ENCODE measurements around the gene GDPD1. TPM values are rescaled to one million over a fixed set of nuclear protein-coding genes. Genes with fewer than 3 reads are reported as not detected.

GDPD1 gene
- total RNA-seq, 1 experiment from 2014 or later, result 2.6 TPM

DNA sequence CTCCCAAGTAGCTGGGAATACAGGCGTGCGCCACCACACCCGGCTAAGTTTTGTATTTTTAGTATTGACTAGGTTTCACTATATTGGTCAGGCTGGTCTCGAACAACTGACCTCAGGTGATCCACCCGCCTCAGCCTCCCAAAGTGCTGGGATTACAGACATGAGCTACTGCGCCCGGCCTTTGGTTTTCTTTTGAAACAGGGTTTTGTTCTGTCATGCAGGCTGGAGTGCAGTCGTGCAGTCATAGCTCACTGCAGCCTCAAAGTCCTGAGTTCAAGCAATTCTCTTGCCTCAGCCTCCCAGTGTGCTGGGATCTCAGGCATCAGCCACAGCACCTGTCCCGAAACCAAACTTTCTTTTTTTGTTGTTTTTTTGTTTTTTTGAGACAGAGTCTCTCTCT, 39.7 kb upstream of the GDPD1 start:
- Histone ChIP-seq H2BK20ac (ENCODE audit: low read depth, low read length, poor library complexity, severe bottlenecking) (no peak overlapping the region), H3K27me3 (ENCODE audit: insufficient read depth, low read length) (no peaks in the 10 kb centered on the region), H3K23me2 (ENCODE audit: insufficient read length, low read depth, low read length, poor library complexity, severe bottlenecking) (no peaks in the 10 kb centered on the region), H2BK12ac (ENCODE audit: insufficient read length, low read depth, low read length) (no peak overlapping the region), H2BK120ac (ENCODE audit: low read depth, low read length, poor library complexity, severe bottlenecking) (no peak overlapping the region), H3K27ac (ENCODE audit: insufficient read length, low read depth, low read length) (no peak overlapping the region), H3K79me2 (ENCODE audit: insufficient read depth, low read length) (no peaks in the 10 kb centered on the region; the same call in 1 of the 2 replicates), H3K4ac (ENCODE audit: low read depth, low read length) (no peak overlapping the region), H4K8ac (replicated peaks; ENCODE audit: insufficient read length, low read depth, low read length) (no peak overlapping the region), H3K9ac (ENCODE audit: extremely low read depth, insufficient read length, low read length) (no peak overlapping the region), H3K9me3 (ENCODE audit: control insufficient read depth, low read depth, low read length) (no peaks in the 10 kb centered on the region), H3K79me1 (ENCODE audit: insufficient read depth, low read depth, low read length, poor library complexity, severe bottlenecking) (peaks cover 2% of the 10 kb centered on the region), H2BK5ac (ENCODE audit: insufficient read length, low read length) (no peak overlapping the region), H2AK5ac (ENCODE audit: insufficient read length, low read length) (no peak overlapping the region), H3T11ph (ENCODE audit: low read length) (no peak overlapping the region), H2BK15ac (ENCODE audit: low read depth, low read length) (no peak overlapping the region), H2AFZ (ENCODE audit: low read length) (no peak overlapping the region), H4K20me1 (ENCODE audit: control insufficient read depth, insufficient read depth, insufficient read length) (no peaks in the 10 kb centered on the region), H3K56ac (ENCODE audit: insufficient read length, low read depth, low read length) (no peak overlapping the region), H4K5ac (ENCODE audit: insufficient read length, low read depth, low read length) (no peak overlapping the region), H4K91ac (ENCODE audit: insufficient read length, low read depth, low read length) (no peak overlapping the region), H3K18ac (ENCODE audit: insufficient read length, low read depth, low read length) (no peak overlapping the region), H3K14ac (ENCODE audit: insufficient read depth, low read length) (no peak overlapping the region), H3K4me2 (ENCODE audit: insufficient read depth, insufficient read length, low read length) (no peak overlapping the region), H3K4me1 (ENCODE audit: insufficient read depth, low read length) (no peaks in the 10 kb centered on the region), H3K23ac (ENCODE audit: insufficient read length, low read depth, low read length) (no peak overlapping the region)
- DNase-seq, result no peak
- Mint-ChIP-seq H3K27ac (no peak overlapping the region), H3K27me3 (ENCODE audit: low read depth) (no peaks in the 10 kb centered on the region), H3K36me3 (ENCODE audit: insufficient read depth in 1 of 3, low read depth in 3 of 3) (peaks cover 29 to 55% (median 40%) of the 10 kb centered on the region in 3 experiments), H3K4me1 (0 out of 4 replicates have a peak, but pooled peaks cover 0 to 6% of the 10 kb centered on the region in 2 experiments), H3K9me3 (no peaks in the 10 kb centered on the region), H3K4me3 (no peak overlapping the region)
- WGBS (ENCODE audit: extremely low coverage, insufficient read length, low lambda C conversion rate), result no CpG with 5 or more reads among the region's 9 CpGs
- TF ChIP-seq, protein P1, sequence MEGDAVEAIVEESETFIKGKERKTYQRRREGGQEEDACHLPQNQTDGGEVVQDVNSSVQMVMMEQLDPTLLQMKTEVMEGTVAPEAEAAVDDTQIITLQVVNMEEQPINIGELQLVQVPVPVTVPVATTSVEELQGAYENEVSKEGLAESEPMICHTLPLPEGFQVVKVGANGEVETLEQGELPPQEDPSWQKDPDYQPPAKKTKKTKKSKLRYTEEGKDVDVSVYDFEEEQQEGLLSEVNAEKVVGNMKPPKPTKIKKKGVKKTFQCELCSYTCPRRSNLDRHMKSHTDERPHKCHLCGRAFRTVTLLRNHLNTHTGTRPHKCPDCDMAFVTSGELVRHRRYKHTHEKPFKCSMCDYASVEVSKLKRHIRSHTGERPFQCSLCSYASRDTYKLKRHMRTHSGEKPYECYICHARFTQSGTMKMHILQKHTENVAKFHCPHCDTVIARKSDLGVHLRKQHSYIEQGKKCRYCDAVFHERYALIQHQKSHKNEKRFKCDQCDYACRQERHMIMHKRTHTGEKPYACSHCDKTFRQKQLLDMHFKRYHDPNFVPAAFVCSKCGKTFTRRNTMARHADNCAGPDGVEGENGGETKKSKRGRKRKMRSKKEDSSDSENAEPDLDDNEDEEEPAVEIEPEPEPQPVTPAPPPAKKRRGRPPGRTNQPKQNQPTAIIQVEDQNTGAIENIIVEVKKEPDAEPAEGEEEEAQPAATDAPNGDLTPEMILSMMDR (conservative IDR thresholded peaks at IDR 0.05), result no peak
